Bronchial epithelial cell (primary cell): ENCODE results near the gene ARL15. TPM values are rescaled to one million over a fixed set of nuclear protein-coding genes. Genes with fewer than 3 reads are reported as not detected.

Source experiments
- DNase-seq: peaks from one replicate; pipeline ENCODE4 v3.0.0-alpha.2; 2010; ENCODE audit warnings: low read depth
- FAIRE-seq: peaks from 2 replicates; lab custom pipeline; 2011; peaks lifted over from hg19 to GRCh38; lab: Jason Lieb, UNC
- H3K27me3 ChIP-seq: 2 replicates; pipeline ENCODE4 v1.5.1; 2011; ENCODE audit warnings: low read length; ENCODE audit not compliant: control insufficient read depth, insufficient read depth
- H3K36me3 ChIP-seq: 2 replicates; pipeline ENCODE4 v1.5.1; 2011; ENCODE audit warnings: low read length; ENCODE audit not compliant: control insufficient read depth, insufficient read depth
- H3K4me3 ChIP-seq: 2 replicates; pipeline ENCODE4 v1.5.1; 2011; ENCODE audit warnings: mild to moderate bottlenecking, low read depth, low read length, control low read depth
- total RNA-seq: library from RNA; depleted of rRNA; stranded (reverse); fragments of >200 nt; gene quantifications from 2 replicates; pipeline ENCODE4 v1.2.1, GENCODE V29; 2014
- TF ChIP-seq, protein P1 (sequence below): IDR thresholded peaks from 2 replicates; pipeline ENCODE4 v1.5.1; 2011; ENCODE audit warnings: mild to moderate bottlenecking, moderate library complexity, low read length, control low read depth, inconsistent platforms; ENCODE audit not compliant: insufficient read depth, severe bottlenecking

ARL15 gene
- total RNA-seq, 1 donor from 2014 or later, result 13.7 TPM

- DNase-seq, result no peak
- no peak for FAIRE-seq
- Histone ChIP-seq H3K27me3 (no peaks in the 10 kb centered on the region), H3K36me3 (no peaks in the 10 kb centered on the region), H3K4me3 (no peak overlapping the region)
- TF ChIP-seq, protein P1, sequence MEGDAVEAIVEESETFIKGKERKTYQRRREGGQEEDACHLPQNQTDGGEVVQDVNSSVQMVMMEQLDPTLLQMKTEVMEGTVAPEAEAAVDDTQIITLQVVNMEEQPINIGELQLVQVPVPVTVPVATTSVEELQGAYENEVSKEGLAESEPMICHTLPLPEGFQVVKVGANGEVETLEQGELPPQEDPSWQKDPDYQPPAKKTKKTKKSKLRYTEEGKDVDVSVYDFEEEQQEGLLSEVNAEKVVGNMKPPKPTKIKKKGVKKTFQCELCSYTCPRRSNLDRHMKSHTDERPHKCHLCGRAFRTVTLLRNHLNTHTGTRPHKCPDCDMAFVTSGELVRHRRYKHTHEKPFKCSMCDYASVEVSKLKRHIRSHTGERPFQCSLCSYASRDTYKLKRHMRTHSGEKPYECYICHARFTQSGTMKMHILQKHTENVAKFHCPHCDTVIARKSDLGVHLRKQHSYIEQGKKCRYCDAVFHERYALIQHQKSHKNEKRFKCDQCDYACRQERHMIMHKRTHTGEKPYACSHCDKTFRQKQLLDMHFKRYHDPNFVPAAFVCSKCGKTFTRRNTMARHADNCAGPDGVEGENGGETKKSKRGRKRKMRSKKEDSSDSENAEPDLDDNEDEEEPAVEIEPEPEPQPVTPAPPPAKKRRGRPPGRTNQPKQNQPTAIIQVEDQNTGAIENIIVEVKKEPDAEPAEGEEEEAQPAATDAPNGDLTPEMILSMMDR, result no peak
These were observed 9.9 kb upstream of the ARL15 start for GRCh38 chr5:54320256-54320655.

DNA sequence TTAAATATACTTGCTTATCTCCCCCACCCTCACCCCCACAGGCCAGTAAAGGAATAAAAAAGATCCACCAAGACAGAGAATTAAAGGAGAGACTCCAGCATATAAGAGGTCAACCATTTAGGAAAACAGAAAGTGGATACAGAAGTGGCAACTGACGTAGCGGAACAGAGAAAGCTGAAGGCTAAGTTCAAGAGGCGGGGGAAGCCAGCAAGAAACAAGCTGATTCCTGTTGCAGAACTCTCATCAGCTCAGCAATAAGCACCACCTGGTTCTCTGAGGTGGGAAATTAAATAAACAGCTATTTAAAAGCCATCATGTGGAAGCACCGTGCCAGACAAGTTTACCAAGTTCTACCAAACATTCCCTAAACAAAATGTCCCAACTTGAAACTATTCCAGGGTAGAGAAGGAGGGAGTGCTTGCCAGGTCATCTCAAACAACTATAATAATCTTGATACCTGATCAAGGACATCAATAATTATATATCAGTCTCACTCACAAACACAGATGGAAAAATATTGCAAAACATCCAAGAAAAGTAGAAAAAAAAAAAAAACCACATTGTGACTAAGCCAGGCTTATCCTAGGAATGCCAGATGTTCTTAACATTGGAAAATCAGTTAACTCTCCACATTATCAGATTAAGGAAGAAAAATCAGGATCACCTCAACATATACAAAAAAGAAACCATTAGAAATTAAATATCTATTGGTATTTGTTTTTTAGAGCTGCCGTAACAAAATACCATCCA lies 7.3 kb upstream of the ARL15 start:
- H3K36me3 ChIP-seq, result no peaks in the 10 kb centered on the region
- no peak overlapping the region for H3K4me3 ChIP-seq
- DNase-seq, result no peak
- no peaks in the 10 kb centered on the region for H3K27me3 ChIP-seq
- TF ChIP-seq, protein P1, result no peak
- no peak for FAIRE-seq

GRCh38 chr5:54315736-54316528 lies 5.6 kb upstream of the ARL15 start:
- H3K36me3 ChIP-seq, result no peaks in the 10 kb centered on the region
- DNase-seq, result peak; percentile 12
- no peak for FAIRE-seq
- H3K4me3 ChIP-seq, result no peak overlapping the region
- TF ChIP-seq, protein P1, result no peak
- H3K27me3 ChIP-seq, result no peaks in the 10 kb centered on the region

DNA sequence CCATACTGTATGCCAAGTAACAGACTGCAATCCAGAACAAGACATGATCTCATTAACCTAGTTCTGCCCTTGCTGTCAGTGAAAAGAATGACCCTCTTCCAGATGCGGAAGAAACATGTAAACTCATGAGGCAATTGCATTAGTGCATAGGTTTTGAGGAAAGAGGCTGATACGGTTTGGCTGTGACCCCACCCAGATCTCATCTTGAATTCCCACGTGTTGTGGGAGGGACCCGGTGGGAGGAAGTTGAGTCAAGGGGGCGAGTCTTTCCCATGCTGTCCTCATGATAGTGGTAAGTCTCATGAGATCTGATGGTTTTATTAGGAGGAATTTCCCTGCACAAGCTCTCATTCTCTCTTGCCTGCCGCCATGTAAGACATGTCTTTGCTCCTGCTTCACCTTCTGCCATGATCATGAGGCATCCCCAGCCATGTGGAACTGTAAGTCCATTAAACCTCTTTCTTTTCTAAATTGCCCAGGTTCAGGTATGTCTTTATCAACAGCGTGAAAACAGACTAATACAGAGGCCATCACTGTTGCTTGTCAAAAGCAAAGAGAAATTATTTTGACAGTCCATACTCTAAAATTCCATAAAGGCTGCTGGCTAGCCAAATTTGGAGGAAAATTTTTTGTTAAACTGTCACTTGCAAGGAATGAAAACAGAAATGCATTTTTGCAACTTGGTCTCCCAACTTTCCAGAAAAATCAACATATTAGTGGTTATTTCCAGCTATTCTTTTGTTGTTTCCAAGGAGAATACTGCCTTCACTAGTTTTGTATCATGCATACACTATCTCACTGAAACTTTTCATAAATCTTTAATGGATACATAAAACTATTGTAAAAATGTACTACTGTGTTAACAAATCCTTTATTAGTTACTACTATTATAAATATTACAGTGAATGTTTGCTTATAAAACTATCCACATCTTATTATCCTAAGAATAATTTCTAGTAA lies 3.2 kb upstream of the ARL15 start:
- Histone ChIP-seq H3K4me3 (no peak overlapping the region), H3K36me3 (no peaks in the 10 kb centered on the region), H3K27me3 (no peaks in the 10 kb centered on the region)
- TF ChIP-seq, protein P1, result no peak
- FAIRE-seq (no peak), DNase-seq (no peak)

DNA sequence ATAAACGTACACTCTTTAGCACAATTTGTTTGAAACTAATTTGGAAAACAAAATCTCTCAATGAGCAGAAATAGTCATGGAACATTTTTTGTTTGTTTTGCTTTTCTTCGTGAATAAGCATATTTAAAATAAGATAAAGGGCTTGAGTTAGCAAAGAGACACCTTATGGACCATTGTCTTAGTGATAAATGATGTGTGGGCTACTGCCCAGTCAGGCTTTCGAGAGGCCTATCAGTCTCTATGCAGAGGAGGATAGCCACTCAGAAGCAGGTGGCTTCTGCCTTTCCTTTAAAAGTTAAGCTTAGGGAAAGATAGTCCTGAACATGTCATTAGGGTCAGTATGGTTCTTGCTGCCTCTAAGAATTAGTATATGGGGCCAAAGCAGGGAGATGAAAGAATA lies 2.1 kb upstream of the ARL15 start:
- no peaks in the 10 kb centered on the region for H3K27me3 ChIP-seq
- no peak overlapping the region for H3K4me3 ChIP-seq
- TF ChIP-seq, protein P1, result no peak
- H3K36me3 ChIP-seq, result no peaks in the 10 kb centered on the region
- no peak for FAIRE-seq
- no peak for DNase-seq
